SK-N-MC (cell line): ENCODE data around the gene FGD6.

Source experiments
- EZH2 ChIP-seq: fragments of 200-600 bp; sonication (generic); IDR thresholded peaks from one replicate; pipeline ENCODE4 v1.6.1; 2017; ENCODE audit warnings: antibody characterized with exemption
- FOXP2 ChIP-seq: optimal IDR thresholded peaks from 2 replicates; pipeline ENCODE3; 2011; ENCODE audit warnings: mild to moderate bottlenecking, moderate library complexity; ENCODE audit not compliant: insufficient read depth; ENCODE audit errors: extremely low read length, control extremely low read depth
- POLR2AphosphoS5 ChIP-seq: IDR thresholded peaks from 2 replicates; pipeline ENCODE4 v1.6.1; 2012; ENCODE audit warnings: mild to moderate bottlenecking, low read depth, low read length, borderline replicate concordance

- TF ChIP-seq EZH2 (no peak), POLR2AphosphoS5 (no peak), FOXP2 (no peak)
Measured at GRCh38 chr12:95244350-95244749, 27.1 kb upstream of the FGD6 start.
